Endothelial cell of umbilical vein (primary cell): ENCODE measurements around the gene CERK. TPM values are rescaled to one million over a fixed set of nuclear protein-coding genes. Genes with fewer than 3 reads are reported as not detected.
A peak's percentile ranks its signal among the peaks of the same experiment; 100 is the strongest.

Source experiments
- BruUV-seq: library from RNA; stranded (reverse); fragments of 400-500 nt; replicated peaks from 2 replicates; lab custom pipeline; 2021; lab: Mats Ljungman, UMichigan
- CTCF ChIA-PET: fragments of 300-600, 350-600 bp; sonication (Branson Sonifier 250); formaldehyde crosslinking; loops from one replicate; lab custom pipeline; 2021; ENCODE audit warnings: antibody characterized with exemption, inconsistent platforms; lab: Charles Lee
- POLR2A ChIA-PET: fragments of 300-600, 350-600 bp; sonication (Branson Sonifier 250); formaldehyde crosslinking; loops from one replicate; lab custom pipeline; 2021; ENCODE audit warnings: antibody characterized with exemption, inconsistent platforms; lab: Charles Lee
- DNase-seq: peaks from one replicate; pipeline ENCODE4 v3.0.0-alpha.2; 2011; ENCODE audit warnings: low read depth, low spot score
- FAIRE-seq: peaks from 2 replicates; lab custom pipeline; 2011; peaks lifted over from hg19 to GRCh38; lab: Jason Lieb, UNC
- H2AFZ ChIP-seq: 2 replicates; pipeline ENCODE4 v1.6.0; 2012; ENCODE audit warnings: low read depth, low read length, control low read depth, inconsistent platforms
- H3K27ac ChIP-seq: 2 replicates; pipeline ENCODE4 v1.5.1; 2011; ENCODE audit warnings: low read depth, mild to moderate bottlenecking, control low read depth, low read length, moderate library complexity; ENCODE audit not compliant: insufficient read depth
- H3K27me3 ChIP-seq, 2 experiments: 2 replicates each; pipeline versions ENCODE4 v1.6.0 to v1.6.1; 2011; ENCODE audit warnings: low read length in 2 of 2, mixed read lengths in 1 of 2; ENCODE audit not compliant: control insufficient read depth in 2 of 2, insufficient read depth in 2 of 2
- H3K36me3 ChIP-seq, 2 experiments: 2 replicates in 1 of 2; 3 replicates in 1 of 2; pipeline ENCODE4 v1.5.1; 2011; ENCODE audit warnings: low read length in 2 of 2, mild to moderate bottlenecking in 1 of 2, moderate library complexity in 1 of 2; ENCODE audit not compliant: control insufficient read depth in 2 of 2, insufficient read depth in 2 of 2; ENCODE audit errors: extremely low read depth in 1 of 2
- H3K4me1 ChIP-seq: 3 replicates; pipeline ENCODE4 v1.5.1; 2011; ENCODE audit warnings: mild to moderate bottlenecking, low read length; ENCODE audit not compliant: control insufficient read depth, insufficient read depth; ENCODE audit errors: extremely low read depth
- H3K4me2 ChIP-seq: 2 replicates; pipeline ENCODE4 v1.6.1; 2011; ENCODE audit warnings: low read length, control low read depth, mixed read lengths; ENCODE audit not compliant: insufficient read depth
- H3K4me3 ChIP-seq, 3 experiments: fragments of 200-600 bp in 1 of 3; sonication (generic), shearing (Covaris generic) in 1 of 3; replicated peaks in 1 of 3; 2 replicates each; pipeline ENCODE4 v1.5.1; 2011 to 2016; ENCODE audit warnings: control low read depth in 3 of 3, low read length in 3 of 3, mild to moderate bottlenecking in 2 of 3, inconsistent platforms in 1 of 3, low read depth in 1 of 3, moderate library complexity in 1 of 3; ENCODE audit not compliant: insufficient read depth in 1 of 3
- H3K79me2 ChIP-seq: 2 replicates; pipeline ENCODE4 v1.6.0; 2012; ENCODE audit warnings: low read length, inconsistent platforms; ENCODE audit not compliant: control insufficient read depth, insufficient read depth
- H3K9ac ChIP-seq: replicated peaks from 2 replicates; pipeline ENCODE3; 2011; ENCODE audit warnings: low read length, control low read depth; ENCODE audit not compliant: insufficient read depth; ENCODE audit errors: extremely low read depth
- H3K9me1 ChIP-seq: replicated peaks from 3 replicates; pipeline ENCODE4 v1.6.0; 2011; ENCODE audit warnings: mild to moderate bottlenecking, low read length; ENCODE audit not compliant: control insufficient read depth, insufficient read depth; ENCODE audit errors: extremely low read depth
- H3K9me3 ChIP-seq: replicated peaks from 2 replicates; pipeline ENCODE4 v1.5.1; 2012; ENCODE audit warnings: low read length, inconsistent platforms; ENCODE audit not compliant: control insufficient read depth, insufficient read depth
- H4K20me1 ChIP-seq: replicated peaks from 2 replicates; pipeline ENCODE3; 2011; ENCODE audit warnings: mild to moderate bottlenecking, low read length; ENCODE audit not compliant: control insufficient read depth, insufficient read depth; ENCODE audit errors: extremely low read depth
- EZH2 ChIP-seq: IDR thresholded peaks from 2 replicates; pipeline ENCODE4 v1.6.1; 2012; ENCODE audit warnings: borderline replicate concordance, low read depth, mild to moderate bottlenecking, moderate library complexity, low read length, inconsistent platforms; ENCODE audit not compliant: severe bottlenecking
- FOS ChIP-seq: IDR thresholded peaks from 2 replicates; pipeline ENCODE4 v1.6.1; 2011; ENCODE audit warnings: mild to moderate bottlenecking, low read length, moderate library complexity, borderline replicate concordance; ENCODE audit not compliant: insufficient read depth
- GATA2 ChIP-seq: IDR thresholded peaks from 2 replicates; pipeline ENCODE4 v1.7.0; 2011; ENCODE audit warnings: low read depth, mild to moderate bottlenecking, moderate library complexity, mixed read lengths, low read length; ENCODE audit not compliant: insufficient read length, insufficient read depth
- JUN ChIP-seq: IDR thresholded peaks from 2 replicates; pipeline ENCODE4 v1.6.1; 2011; ENCODE audit warnings: borderline replicate concordance, low read depth; ENCODE audit not compliant: insufficient read length, insufficient read depth
- MYC ChIP-seq: IDR thresholded peaks from one replicate; pipeline ENCODE4 v1.6.1; 2011; ENCODE audit warnings: mild to moderate bottlenecking, low read depth, low read length
- POLR2A ChIP-seq: IDR thresholded peaks from 2 replicates; pipeline ENCODE4 v1.6.1; 2012; ENCODE audit warnings: low read depth, mild to moderate bottlenecking, control low read depth, low read length
- POLR2AphosphoS5 ChIP-seq: IDR thresholded peaks from 2 replicates; pipeline ENCODE4 v1.6.1; 2012; ENCODE audit warnings: low read depth, mild to moderate bottlenecking, control low read depth, low read length, moderate library complexity; ENCODE audit not compliant: insufficient read depth
- dilution Hi-C: fragments of 300-500 bp; cut with MboI; formaldehyde crosslinking; loops from one replicate; pipeline ENCODE4 v1.15.0; 2019; ENCODE audit warnings: low sequenced_read_pairs; ENCODE audit not compliant: extremely low pct_ligation_motif_present
- intact Hi-C: fragments of 100-400 bp; cut with micrococcal nuclease; formaldehyde crosslinking; loops from one replicate; pipeline ENCODE4 v1.10.0; 2022
- polyA plus RNA-seq, 4 experiments: library from polyadenylated mRNA; depleted of rRNA in 3 of 4; stranded (reverse) in 3 of 4; unstranded in 1 of 4; fragments of >200 nt; gene quantifications; 2 replicates each; pipeline versions ENCODE4 v1.2.1 to v1.2.3, GENCODE V29; 2011 to 2012; ENCODE audit warnings: missing spikeins in 1 of 4
- total RNA-seq: library from RNA; stranded (reverse); gene quantifications from 2 replicates; pipeline ENCODE4 v1.2.3, GENCODE V29; 2021
- TF ChIP-seq, protein P1 (sequence below), 2 donors: IDR thresholded peaks; 1 replicate in 1 of 2; 2 replicates in 1 of 2; pipeline ENCODE4 v1.5.1; 2011; ENCODE audit warnings: low read length in 2 of 2, mild to moderate bottlenecking in 2 of 2, moderate library complexity in 2 of 2, control low read depth in 1 of 2, inconsistent platforms in 1 of 2, low read depth in 1 of 2; ENCODE audit not compliant: insufficient read depth in 1 of 2; ENCODE audit errors: extremely low read depth in 1 of 2
- TF ChIP-seq, protein P2 (sequence below): IDR thresholded peaks from 2 replicates; pipeline ENCODE4 v1.6.1; 2011; ENCODE audit not compliant: insufficient read depth, insufficient read length

The CERK gene
- total and polyA plus RNA-seq, 2 donors (not counting 3 experiments of a cell fraction or from before 2014, with no cell fraction given), result 61.1 to 88.0 TPM

DNA sequence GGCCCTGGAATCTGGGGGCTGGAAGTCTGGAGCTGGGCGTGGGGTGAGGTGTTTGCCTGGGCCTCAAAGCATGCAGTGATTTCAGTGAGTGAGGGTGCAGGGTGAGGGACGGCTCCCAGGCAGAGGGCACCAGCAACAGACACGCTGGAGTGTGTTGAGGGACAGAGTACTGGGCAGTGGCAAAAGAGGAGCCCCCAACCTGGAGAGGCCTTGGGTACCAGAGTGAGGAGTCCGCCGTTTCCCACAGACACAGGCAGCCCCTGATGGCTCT, 12.4 kb upstream of the CERK start:
- CTCF ChIA-PET, result interaction anchor here (1.3 kb wide), 1 partner anchor 8 kb away, joined by 9 read pairs; no protein-coding TSS in a partner anchor

More for the DNA sequence above, 12.4 kb upstream of the CERK start:
- no peak for FAIRE-seq
- Histone ChIP-seq H3K79me2 (no peaks in the 10 kb centered on the region), H3K4me1 (peaks cover 51% of the 10 kb centered on the region), H3K27ac (peak overlapping the region; percentile 90), H3K9me1 (no peaks in the 10 kb centered on the region), H4K20me1 (no peaks in the 10 kb centered on the region), H3K36me3 (no peaks in the 10 kb centered on the region), H3K9ac (peak overlapping the region; percentile 37), H3K27me3 (no peaks in the 10 kb centered on the region), H3K4me3 (no peak overlapping the region), H3K9me3 (no peaks in the 10 kb centered on the region), H2AFZ (no peak overlapping the region), H3K4me2 (no peak overlapping the region)
- no peak for DNase-seq
- dilution Hi-C loops (no loop called here), intact Hi-C loops (no loop called here)
- TF ChIP-seq POLR2A (no peak), MYC (no peak), FOS (no peak), EZH2 (no peak), GATA2 (no peak), POLR2AphosphoS5 (no peak), JUN (no peak)
- TF ChIP-seq, protein P1, sequence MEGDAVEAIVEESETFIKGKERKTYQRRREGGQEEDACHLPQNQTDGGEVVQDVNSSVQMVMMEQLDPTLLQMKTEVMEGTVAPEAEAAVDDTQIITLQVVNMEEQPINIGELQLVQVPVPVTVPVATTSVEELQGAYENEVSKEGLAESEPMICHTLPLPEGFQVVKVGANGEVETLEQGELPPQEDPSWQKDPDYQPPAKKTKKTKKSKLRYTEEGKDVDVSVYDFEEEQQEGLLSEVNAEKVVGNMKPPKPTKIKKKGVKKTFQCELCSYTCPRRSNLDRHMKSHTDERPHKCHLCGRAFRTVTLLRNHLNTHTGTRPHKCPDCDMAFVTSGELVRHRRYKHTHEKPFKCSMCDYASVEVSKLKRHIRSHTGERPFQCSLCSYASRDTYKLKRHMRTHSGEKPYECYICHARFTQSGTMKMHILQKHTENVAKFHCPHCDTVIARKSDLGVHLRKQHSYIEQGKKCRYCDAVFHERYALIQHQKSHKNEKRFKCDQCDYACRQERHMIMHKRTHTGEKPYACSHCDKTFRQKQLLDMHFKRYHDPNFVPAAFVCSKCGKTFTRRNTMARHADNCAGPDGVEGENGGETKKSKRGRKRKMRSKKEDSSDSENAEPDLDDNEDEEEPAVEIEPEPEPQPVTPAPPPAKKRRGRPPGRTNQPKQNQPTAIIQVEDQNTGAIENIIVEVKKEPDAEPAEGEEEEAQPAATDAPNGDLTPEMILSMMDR (IDR thresholded peaks at IDR 0.05; ENCODE audit: extremely low read depth in 1 of 2, insufficient read depth in 1 of 2, low read depth in 1 of 2, low read length in 2 of 2), result no peak
- TF ChIP-seq, protein P2, sequence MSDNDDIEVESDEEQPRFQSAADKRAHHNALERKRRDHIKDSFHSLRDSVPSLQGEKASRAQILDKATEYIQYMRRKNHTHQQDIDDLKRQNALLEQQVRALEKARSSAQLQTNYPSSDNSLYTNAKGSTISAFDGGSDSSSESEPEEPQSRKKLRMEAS, result no peak
- POLR2A ChIA-PET, result no interaction called here
- no TSS peak for BruUV-seq
